ENCODE results near the gene RPL9.

GRCh38 chr4:39466747-39467146 is 8.0 kb upstream of the RPL9 start:
- no peak for TF ChIP-seq CTCF (conservative IDR thresholded peaks at IDR 0.05; ENCODE audit: low read depth in 2 of 2)
- no peak for TF ChIP-seq EZH2 (IDR thresholded peaks at IDR 0.05; ENCODE audit: low read depth, unreplicated experiment)

Measured in GM23338 (cell line).